Measurements from ENCODE around the gene RABGAP1L.
A peak's percentile ranks its signal among the peaks of the same experiment; 100 is the strongest.
"Not testable (repeated sequence)": the region's sequence is repeated elsewhere in the genome, so short reads cannot be mapped to it uniquely, and the experiment has no call there.

Gene RABGAP1L

DNA sequence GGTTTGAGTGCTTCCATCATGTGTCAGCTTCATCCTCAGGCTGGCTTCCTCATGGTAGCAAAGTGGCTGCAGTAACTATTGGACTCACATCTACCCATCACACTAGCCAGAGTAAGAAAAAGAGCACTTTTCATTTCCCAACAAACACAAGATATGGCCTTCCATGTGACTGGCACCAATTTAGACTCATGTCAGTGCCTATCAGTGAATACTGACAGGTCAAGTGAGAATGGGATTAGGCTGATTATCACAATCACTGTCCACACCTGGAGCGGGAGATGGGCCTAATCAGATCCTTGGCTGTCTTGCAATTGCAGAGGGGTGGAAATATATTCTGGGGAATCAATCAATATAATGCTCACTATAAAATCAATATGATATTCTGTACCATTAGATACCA is 2.9 kb upstream of the RABGAP1L start:
- no peak for DNase-seq

DNA sequence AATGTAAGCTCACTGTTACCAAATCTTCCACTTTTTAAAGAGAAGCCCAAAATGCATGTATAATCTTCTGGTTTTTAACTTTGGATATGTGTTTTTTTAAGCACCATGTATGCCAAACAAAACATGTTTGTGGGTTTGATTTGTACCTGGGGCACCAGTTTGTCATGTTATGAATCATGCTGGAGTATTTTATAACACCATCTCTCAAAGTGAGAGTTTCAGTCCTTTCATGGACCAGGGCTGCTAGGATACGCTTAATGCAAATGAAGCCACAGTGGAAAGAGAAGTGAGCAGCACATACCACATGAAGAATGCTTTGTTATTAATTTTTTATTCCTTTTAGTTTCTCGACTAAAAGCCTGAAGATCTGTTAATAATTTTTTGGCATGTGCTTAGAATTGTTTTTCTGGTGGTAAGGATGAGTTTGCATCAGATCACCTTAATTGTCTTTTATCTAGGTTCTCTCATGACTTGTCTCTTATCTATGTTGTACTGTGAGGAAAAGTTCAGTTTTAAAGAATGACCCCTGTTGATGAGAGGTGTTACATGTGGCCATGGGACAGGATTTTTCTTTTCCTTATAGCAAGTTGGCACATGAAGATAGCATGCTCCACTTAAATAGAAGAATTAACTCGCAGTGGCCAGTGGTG is 2.0 kb upstream of the RABGAP1L start:
- DNase-seq: no peak

DNA sequence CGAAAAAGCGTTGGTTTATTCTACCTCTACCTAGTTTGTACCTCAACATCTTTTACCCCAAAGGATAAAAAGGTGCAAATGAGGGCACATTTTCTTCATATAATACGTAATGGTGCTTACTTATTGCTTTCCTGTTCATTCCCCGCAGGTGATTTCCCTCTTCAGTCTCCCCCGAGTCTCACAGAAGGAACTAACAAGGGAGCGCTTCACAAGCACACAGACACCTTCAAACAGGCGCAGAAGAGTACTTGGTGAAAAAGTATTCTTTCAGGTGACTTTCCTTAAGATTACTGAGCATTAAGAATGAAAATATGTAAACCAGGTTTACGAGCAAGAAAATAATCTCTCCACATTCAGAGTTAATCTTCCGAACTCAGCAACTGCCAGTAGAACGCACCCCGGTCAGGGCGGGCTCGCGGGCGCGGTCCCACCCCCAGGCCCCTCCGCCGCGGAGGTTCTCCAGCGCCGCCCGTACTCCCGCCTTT is 511 bp upstream of the RABGAP1L start:
- DNase-seq: no peak

DNA sequence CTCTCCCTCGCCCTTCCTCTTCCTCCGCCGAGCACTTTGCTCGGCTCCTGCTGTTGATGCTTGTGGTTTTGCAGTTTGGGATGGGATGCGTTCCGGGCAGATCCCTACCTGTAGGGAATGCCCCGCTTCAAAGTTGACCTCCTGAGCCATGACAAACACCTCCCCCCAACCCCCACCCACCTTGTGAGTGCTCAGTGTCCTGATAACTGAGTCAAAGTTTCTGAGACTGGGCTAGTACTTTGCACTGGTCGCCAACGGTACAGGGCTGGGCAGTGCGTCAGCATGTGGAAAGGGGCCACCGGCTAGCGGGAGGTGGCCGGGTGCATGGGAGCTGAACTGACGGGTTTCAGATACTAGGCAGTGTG is 771 bp downstream of the RABGAP1L start:
- peak in 1 of 2 donors; percentile 9 for DNase-seq

DNA sequence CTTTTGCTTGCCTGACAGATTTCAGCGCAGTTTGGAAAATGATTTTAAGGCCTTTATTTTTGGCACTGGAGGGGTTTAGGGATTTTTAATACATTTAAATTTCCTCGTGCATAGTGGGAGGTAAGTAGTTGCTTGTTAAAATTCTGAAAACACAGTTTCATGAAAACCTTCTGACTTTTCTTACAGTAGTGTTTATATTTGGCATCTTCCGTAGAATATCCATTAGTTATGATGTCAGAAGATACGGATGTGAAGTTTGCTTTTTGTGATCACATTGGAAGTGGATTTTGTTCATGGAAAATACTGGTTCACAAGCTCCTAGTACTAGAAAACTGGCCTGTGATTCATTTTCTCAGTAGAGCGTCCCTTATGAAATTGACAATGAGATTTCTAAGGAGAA is 1.3 kb downstream of the RABGAP1L start:
- no peak for DNase-seq

DNA sequence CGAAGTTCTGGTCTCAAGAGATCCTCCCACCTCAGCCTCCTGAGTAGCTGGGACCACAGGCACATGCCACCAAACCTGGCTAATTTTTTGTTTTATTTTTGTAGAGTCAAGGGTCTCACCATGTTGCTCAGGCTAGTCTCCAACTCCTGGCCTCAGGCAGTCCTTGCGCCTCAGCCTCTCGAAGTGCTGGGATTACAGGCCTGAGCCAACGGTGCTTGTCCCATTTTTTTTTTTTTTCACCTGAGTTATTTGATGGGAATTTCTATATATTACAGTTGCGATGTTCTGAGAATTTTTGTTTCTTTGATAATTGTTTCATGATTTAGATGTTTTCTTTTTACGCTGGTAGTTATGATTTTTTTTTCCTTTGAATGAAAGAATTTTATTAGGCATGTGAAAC is 2.5 kb downstream of the RABGAP1L start:
- no peak for DNase-seq

DNA sequence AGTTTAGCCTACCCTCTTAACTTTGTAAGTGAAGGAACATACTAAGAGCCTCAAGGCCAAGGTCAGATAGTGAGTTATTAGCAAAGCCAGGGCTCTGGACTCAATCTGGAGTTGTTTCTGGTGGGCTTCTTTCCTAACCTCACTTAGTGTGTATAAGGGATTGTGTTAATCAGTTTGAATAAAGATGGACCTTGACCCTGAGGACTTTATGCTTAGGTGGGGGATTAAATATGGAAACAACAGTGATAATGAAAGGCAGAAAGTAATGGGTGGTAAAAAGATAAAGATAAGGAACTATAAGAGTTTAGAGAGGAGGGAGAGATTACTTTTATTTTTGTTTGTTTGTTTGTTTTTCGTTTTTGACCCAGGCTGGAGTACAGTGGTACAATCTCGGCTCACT is 5.5 kb downstream of the RABGAP1L start:
- no peak for DNase-seq

DNA sequence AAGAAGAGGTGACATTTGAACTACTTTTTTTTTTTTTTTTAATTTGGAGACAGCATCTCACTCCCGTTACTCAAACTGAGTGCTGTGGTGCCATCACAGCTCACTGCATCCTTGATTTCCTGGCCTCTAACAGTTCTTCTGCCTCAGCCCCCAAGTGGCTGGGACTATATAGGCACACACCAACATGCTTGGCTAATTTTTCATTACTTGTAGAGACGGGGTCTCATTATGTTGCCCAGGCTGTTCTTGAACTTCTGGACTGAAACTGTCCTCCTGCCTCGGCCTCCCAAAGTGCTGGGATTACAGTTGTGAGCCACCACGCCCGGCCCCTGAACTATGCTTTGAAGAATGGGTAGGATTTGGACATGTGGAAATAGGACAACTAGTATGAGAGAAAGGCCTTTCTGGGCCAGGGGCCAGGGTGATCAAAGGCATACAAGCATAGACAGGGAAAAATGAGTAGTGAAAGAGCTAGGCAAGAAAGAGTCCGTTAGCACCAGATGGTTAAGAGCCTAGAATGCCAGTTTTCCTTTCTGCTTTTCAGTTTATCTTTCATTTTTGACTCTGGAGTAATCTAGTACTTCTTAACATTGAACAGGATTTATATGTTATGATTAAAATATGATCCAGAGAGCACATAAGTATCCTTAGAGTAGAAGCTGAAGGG is 6.3 kb downstream of the RABGAP1L start:
- DNase-seq: no peak

DNA sequence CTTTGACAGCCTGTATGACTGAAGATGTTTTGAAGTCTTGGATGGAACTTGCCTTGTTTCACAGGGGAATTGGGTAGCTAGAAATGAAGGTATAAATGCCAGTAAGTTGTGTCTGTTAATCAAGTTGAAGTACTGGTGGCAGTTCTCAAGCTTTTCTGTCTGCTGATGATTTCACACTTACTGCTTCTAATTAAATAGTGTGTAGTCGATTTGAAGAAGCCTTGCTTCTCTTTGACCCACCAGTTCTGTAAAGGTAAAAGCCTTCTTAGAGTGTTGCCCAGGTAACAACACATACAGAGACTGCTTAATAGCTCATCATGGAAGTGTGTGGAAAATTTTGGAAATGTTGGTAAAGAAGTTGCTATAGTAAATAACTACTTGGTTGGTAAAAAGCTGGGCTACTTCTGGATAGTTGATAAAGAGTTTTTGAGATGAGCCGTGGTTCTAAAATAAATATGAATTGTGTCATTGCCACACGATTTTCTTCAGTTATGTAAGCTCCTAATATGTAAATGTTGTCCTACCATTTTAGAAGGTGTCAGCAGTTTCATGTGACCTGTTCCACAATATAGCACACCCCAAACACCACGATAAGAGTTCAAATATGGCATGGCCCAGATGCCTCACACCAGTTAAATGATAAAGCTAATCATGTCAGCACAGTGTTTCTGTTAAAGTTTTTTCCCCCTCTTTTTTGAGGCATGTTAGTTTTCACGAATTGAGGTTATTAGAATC is 7.4 kb downstream of the RABGAP1L start:
- no peak for DNase-seq

DNA sequence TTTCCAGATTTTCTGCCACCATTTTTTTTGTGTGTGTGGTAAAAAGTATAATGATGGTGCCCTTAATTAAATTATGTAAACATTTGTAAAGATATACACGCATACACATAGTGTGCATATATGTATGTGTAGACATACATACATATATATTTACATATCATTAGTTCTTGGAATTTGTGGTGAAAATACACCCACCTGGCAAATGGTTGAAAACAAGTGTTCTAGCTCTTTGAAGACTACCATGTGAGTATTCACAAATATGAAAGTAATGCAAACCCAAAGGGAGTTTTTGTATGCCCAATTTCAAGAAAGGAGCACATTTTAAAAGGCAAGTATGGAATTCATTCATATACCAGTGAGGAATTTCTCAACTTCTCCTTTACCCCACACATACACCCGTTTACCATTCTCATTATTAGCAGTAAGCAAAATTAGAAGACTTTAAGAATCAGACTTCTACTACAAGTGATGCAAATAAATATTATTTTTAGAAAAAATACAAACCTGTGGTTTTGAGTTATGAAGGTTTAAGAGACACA is 8.0 kb downstream of the RABGAP1L start:
- peak; percentile 9 to 33 for DNase-seq

DNA sequence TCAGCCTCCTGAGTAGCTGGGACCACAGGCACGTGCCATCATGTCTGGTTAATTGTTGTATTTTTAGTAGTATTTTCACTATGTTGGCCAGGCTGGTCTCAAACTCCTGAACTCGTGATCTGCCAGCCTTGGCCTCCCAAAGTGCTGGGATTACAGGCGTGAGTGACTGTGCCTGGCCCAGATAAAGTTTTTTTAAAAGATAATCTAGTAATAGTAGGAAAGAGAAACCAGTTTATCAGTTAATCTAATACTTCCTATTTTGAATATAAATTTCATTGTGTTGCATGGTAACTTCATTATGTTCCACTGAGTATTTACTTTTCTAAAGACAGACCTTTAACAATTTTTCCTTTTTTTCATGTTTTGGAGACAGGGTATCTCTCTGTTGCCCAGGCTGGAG is 10.0 kb downstream of the RABGAP1L start:
- DNase-seq: no peak

DNA sequence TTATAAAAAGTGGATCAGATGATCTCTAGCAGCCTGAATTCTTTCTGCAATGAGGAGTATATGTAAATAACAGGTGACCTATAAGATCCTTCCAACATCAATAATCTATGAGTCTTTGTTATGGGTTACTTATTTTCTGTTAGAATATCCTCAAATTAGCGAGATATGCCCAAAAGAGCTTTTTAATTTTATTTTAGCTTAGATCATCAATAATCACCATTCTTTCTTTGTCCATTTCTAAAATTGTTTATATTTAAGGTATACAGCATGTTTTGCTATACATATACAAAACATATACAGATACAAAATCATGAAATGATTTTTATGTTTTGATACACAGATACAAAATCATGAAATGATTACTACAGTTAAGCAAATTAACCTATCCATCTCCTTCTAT is 11.8 kb downstream of the RABGAP1L start:
- DNase-seq: no peak

DNA sequence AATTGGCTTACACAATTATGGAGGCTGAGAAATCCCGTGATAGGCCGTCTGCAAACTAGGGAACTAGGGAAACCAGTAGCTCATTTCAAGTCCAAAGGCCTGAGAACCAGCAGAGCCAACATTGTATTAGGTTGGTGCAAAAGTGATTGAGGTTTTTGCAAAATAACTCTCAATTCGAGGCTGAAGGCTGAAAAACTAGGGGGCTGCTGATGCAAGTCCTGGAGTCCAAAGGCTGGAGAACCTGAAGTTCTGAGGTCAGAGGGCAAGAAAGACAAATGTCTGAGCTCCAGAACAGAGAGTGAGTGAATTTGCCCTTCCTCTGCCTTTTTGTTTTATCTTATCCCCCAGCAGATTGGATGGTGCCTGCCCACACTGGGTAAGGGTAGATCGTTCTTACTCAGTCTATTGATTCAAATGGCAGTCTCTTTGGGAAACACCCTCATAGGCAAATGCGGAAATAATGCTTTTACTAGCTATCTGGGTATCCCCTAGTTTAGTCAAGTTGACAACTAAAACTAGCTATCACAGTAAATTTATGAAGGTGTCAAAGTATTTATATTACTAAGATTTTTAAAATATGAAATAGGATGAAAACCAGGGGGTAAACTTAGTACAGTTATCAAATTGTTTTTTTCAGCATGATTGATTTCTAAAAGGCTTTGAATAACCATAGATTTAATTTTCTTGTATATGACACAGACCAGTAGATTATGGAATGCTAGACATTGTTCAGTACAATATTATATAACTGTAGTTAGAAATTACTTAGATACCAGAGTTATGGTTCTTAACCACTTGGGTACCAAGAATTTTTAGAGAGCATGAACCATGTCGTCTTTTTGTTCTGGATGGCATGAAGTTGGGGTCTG is 15.4 kb downstream of the RABGAP1L start:
- no peak for DNase-seq

DNA sequence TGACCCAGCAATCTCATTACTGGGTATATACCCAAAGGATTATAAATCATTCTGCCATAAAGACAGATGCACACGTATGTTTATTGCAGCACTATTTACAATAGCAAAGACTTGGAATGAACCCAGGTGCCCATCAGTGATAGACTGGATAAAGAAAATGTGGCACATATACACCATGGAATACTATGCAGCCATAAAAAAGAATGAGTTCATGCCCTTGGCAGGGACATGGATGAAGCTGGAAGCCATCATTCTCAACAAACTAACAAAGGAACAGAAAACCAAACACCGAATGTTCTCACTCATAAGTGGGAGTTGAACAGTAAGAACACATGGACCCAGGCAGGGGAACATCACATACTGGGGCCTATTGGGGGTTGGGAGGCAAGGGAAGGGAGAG is 19.1 kb downstream of the RABGAP1L start:
- DNase-seq: not testable (repeated sequence)

DNA sequence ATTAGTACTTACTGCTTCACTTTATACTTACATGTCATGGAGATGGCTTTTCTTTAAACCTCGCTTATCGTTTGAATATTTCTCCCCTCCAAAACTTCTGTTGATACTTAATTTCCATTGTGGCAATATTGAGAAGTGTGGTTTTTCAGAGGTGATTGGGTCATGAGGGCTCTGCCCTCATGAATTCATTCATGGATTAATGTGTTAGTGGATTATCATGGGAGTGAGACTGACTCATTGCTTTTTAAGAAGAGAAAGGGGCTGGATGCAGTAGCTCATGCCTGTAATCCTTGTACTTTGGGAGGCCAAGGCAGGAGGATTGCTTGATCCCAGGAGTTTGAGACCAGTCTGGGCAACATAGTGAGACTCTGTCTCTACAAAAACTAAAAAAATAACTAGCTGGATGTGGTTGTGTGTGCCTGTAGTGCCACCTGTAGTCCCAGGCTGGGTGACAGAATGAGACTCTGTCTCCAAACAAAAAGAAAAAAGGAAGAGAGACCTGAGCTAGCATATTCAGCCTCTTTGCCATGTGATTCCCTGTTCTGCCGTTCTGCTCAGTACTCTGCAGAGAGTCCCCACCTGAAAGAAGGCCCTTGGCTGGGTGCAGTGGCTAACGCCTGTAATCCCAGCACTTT is 30.2 kb downstream of the RABGAP1L start:
- no peak for DNase-seq

DNA sequence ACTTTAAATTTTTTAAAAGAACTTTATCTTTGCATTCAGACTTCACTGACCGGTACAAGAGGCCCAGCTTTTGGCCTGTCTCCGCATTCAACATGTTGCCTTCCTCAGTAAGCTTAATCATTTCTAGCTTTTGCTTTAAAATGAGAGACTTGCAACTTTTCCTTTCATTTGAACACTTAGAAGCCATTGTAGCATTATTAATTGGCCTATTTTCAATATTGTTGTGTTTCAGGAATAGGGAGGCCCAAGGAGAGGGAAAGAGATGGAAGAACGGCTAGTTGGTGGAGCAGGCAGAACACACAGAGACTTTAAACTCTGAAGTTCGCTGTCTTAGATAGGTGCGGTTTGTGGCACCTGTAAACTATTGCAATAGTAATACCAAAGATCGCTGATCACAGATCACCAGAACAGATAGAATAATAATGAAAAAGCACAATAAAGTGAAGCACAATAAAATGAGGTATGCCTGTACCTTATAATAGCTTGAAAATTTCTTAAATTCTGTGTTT is 31.4 kb downstream of the RABGAP1L start:
- no peak for DNase-seq

DNA sequence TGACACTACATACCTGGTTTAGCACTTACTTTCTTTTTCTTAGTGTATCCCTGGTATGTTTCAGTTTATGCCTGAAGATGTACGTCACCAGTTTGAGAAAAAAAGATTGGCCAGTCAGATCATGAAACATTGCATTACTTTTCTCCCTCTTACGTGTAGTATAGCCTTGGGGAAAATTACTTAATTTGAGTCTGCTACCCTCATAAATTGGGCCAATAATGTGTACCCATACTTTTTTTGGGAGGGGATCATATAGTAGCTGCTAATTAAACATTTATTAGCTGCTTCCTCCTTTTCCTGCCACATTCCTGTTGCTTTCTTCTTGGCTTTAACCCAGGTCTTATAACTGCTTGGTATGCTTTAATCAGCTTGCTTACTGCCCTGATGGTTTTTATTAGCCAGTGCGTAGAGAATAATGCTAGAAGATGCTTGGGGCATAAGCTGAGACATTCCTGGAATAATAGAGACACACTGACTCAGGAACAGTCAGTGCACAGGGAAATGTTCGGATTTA is 32.1 kb downstream of the RABGAP1L start:
- no peak for DNase-seq

DNA sequence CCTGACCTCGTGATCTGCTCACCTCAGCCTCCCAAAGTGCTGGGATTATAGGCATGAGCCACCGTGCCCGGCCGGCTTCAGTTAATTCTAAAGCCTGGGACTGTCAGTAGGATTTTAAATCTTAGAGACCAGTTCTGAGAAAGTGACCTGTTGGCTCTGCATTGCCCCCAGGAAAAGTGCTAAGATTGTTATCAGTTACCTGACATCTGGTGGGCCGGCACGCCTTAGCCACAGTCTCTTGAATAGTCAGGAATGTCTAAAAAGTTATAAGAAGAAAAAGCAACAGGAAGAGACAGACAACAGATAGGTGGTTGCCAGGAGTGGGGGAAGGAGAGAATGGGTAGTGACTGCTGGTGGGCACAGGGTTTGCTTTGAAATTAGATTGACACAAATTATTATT is 35.1 kb downstream of the RABGAP1L start:
- DNase-seq: no peak

DNA sequence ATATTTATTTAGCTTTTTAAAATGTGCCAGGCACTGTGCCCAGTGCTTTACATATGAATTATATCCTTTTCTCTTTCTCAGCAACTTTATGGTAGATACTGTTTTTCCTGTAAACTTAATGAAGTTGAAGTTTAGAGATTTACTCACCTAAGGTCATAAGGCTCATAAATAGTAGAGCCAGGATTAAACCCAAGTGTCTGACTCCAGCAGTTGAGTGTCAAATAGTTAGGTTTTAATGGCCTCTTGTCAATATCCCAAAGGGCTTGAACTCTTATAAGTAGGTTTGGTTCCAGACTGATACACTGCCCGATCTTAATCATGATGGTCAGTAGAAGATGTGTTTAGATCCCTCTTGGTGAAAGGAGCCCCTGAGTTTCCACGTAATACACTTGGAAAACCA is 37.8 kb downstream of the RABGAP1L start:
- DNase-seq: no peak

DNA sequence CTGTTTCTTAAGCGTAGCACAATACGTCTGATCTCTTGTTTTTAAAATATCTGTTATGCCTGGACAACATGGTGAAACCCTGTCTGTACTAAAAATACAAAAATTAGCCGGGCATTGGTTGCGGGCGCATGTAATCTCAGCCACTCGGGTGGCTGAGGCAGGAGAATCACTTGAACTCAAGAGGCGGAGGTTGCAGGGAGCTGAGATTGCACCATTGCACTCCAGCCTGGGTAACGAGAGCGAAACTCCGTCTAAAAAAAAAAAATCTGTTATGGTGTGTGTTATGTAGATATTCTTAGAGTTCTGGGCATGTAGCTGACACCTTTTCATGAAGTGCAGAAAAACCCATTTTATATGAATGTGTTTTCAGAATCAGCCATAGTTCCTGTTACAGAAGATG is 38.2 kb downstream of the RABGAP1L start:
- no peak for DNase-seq

DNA sequence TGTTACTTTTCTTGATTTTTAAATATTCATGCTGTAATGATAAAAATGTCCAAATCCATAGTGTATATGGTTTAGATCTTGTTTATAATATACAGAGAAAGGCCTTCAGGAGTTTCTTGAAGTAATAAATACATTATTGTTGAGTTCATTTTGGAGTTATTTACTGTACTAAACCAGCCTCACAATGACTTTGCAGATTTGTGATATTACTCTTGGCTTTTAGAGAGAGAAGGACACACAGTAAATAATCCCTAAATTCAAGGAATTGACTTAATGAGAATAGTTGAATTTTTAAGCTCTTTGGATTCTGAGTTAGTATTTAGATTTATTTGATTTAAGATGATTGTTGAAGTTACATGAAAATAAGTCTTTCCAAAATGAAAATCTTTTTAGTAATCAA is 38.9 kb downstream of the RABGAP1L start:
- DNase-seq: no peak

DNA sequence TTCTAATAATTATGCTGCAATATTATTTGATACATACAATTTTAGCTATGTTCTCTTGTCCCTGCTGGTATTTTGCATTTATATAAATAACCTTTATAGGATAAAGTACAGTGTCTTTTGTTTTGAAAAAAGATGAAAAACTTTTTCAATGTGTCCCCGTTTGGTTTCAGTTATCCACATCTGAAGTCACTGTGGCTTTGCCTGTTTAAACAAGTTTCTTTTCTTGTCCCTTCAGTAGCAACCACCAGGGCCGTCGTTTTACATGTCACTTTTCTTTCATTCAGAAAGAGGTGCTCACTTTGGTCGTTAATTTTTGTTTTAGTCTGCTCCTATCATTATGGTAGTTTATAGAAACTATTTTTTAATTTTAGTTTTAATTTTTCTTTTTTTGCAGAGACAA is 41.4 kb downstream of the RABGAP1L start:
- no peak for DNase-seq

All from inflammatory macrophage (primary cell).